Spleen (tissue), 11 donors: ENCODE measurements around the gene ENO3. TPM values are rescaled to one million over a fixed set of nuclear protein-coding genes. Genes with fewer than 3 reads are reported as not detected.
A peak's percentile ranks its signal among the peaks of the same experiment; 100 is the strongest.

Source experiments
- DNase-seq: peaks from one replicate; pipeline ENCODE4 v3.0.0-alpha.2; 2020
- H3K27ac ChIP-seq, 8 donors: fragments of 200-600 bp; sonication (generic) in 7 of 8; 1 replicate in 4 of 8; 2 replicates in 4 of 8; pipeline versions ENCODE4 v1.5.0 to v1.8.0; 2016 to 2021; ENCODE audit warnings: inconsistent platforms in 4 of 8, mild to moderate bottlenecking in 4 of 8, moderate library complexity in 1 of 8
- H3K27me3 ChIP-seq, 7 donors: fragments of 200-600 bp; sonication (generic) in 6 of 7; replicated peaks in 1 of 7; 1 replicate in 4 of 7; 2 replicates in 3 of 7; pipeline versions ENCODE4 v1.5.0 to v1.8.0; 2016 to 2021; ENCODE audit warnings: inconsistent platforms in 3 of 7, mild to moderate bottlenecking in 1 of 7
- H3K36me3 ChIP-seq, 6 donors: fragments of 200-600 bp; sonication (generic) in 5 of 6; 1 replicate in 4 of 6; 2 replicates in 2 of 6; pipeline versions ENCODE4 v1.5.0 to v1.8.0; 2016 to 2021; ENCODE audit warnings: inconsistent platforms in 2 of 6
- H3K4me1 ChIP-seq, 6 donors: fragments of 200-600 bp; sonication (generic) in 5 of 6; 1 replicate in 3 of 6; 2 replicates in 3 of 6; pipeline versions ENCODE4 v1.5.0 to v1.8.0; 2016 to 2021; ENCODE audit warnings: inconsistent platforms in 3 of 6
- H3K4me3 ChIP-seq, 8 donors: fragments of 200-600 bp; sonication (generic) in 7 of 8; 1 replicate in 4 of 8; 2 replicates in 4 of 8; pipeline versions ENCODE4 v1.5.0 to v1.8.0; 2016 to 2021; ENCODE audit warnings: inconsistent platforms in 4 of 8, mild to moderate bottlenecking in 4 of 8, moderate library complexity in 2 of 8
- H3K9me3 ChIP-seq, 8 donors: fragments of 200-600 bp; sonication (generic) in 7 of 8; 1 replicate in 4 of 8; 2 replicates in 4 of 8; pipeline versions ENCODE4 v1.5.0 to v1.8.0; 2016 to 2021; ENCODE audit warnings: inconsistent platforms in 4 of 8
- CTCF ChIP-seq, 11 experiments: fragments of 200-600 bp in 7 of 11; fragments of 450-650 bp in 4 of 11; sonication (generic) in 4 of 11; IDR thresholded peaks in 8 of 11; conservative IDR thresholded peaks in 3 of 11; 1 replicate in 7 of 11; 2 replicates in 4 of 11; pipeline versions ENCODE4 v1.4.0 to v1.8.0; 2016 to 2021; ENCODE audit warnings: antibody characterized with exemption in 11 of 11, inconsistent platforms in 4 of 11, mild to moderate bottlenecking in 1 of 11
- POLR2A ChIP-seq, 3 donors: fragments of 450-650 bp; IDR thresholded peaks; one replicate each; pipeline ENCODE4 v1.5.1; 2017; ENCODE audit warnings: antibody characterized with exemption in 3 of 3, mild to moderate bottlenecking in 1 of 3
- POLR2AphosphoS5 ChIP-seq, 3 donors: sonication (generic); formaldehyde crosslinking; IDR thresholded peaks; one replicate each; pipeline ENCODE4 v1.5.1; 2017; ENCODE audit warnings: antibody characterized with exemption in 3 of 3
- WGBS, 5 donors: extraction: QIAGEN DNeasy Blood & Tissue Kit in 3 of 5; methylation state at CpG; one replicate each; pipeline versions ENCODE4 v1.1.5 to v1.1.7; 2013 to 2018; 5-methylcytosine and 5-hydroxymethylcytosine counted together
- intact Hi-C: fragments of 100-400 bp; cut with DNase I; formaldehyde crosslinking; loops from one replicate; pipeline ENCODE4 v1.15.0; 2023; ENCODE audit warnings: low total_unique reads
- polyA plus RNA-seq, 3 donors: library from polyadenylated mRNA; stranded (reverse); fragments of 200-250 nt; gene quantifications; one replicate each; pipeline ENCODE4 v1.2.1, GENCODE V29; 2013
- total RNA-seq, 7 donors: library from RNA; depleted of rRNA in 3 of 7; stranded (reverse); fragments of >200 nt in 3 of 7; fragmentation: NEBNext Ultra II Directional in 4 of 7; extraction: Animal tissue kit (Norgen Biotek cat#: 25700) in 4 of 7; gene quantifications; one replicate each; pipeline versions ENCODE4 v1.1.0 to v1.2.1, GENCODE V29; 2016 to 2021
- donor health status: healthy with polysubstance abuse.
- donor health status: DM: no; HTN: no; CAD: no; lungs with moderate emphysema.
- donor health status: DM: no; HTN: no; CAD: no.
- donor health status: Bipolar disorder and iron deficiency.
- donor health status: healthy.
- donor health status: DM: no; HTN: no; CAD: no.
- donor health status: DM: yes; HTN: yes; CAD: no.

Gene ENO3
- total and polyA plus RNA-seq, 10 donors = 3.1 to 23.4 (median 10.2) TPM

GRCh38 chr17:4986403-4986802 is 35.5 kb downstream of the ENO3 start:
- intact Hi-C loops = loop anchor here (5.0 to 10.0 kb wide), 2 partner anchors 78 to 79 kb away; no protein-coding TSS in a partner anchor
- H3K27me3 ChIP-seq = no peaks in the 10 kb centered on the region
- H3K36me3 ChIP-seq = peaks cover 0 to 46% (median 28%) of the 10 kb centered on the region in 6 donors
- TF ChIP-seq POLR2A (IDR thresholded peaks at IDR 0.05) = peak in 1 of 3 donors; percentile 11
- TF ChIP-seq POLR2AphosphoS5 (IDR thresholded peaks at IDR 0.05) = peak in 2 of 3 donors; percentile 21 to 63
- no peak for TF ChIP-seq CTCF (IDR thresholded peaks at IDR 0.05 in 8 of 11, conservative IDR thresholded peaks at IDR 0.05 in 3 of 11)
- no peaks in the 10 kb centered on the region for H3K9me3 ChIP-seq
- peak overlapping the region; percentile 70 to 98 (median 84) for H3K4me3 ChIP-seq
- peak; percentile 78 for DNase-seq
- peak overlapping the region; percentile 94 to 99 (median 96) for H3K27ac ChIP-seq
- WGBS, 5 donors = 30 to 67% (median 40%) methylated on average over 5 of the region's 5 CpGs
- H3K4me1 ChIP-seq = peaks cover 14 to 66% (median 38%) of the 10 kb centered on the region in 6 donors

- H3K4me3 ChIP-seq = peak within 1 kb of the TSS; percentile 70 to 98 (median 84)
- H3K9me3 ChIP-seq = no peaks in the 10 kb centered on the region
- peak; percentile 97 for DNase-seq
- peak within 1 kb of the TSS; percentile 94 to 99 (median 96) for H3K27ac ChIP-seq
- TF ChIP-seq POLR2A (IDR thresholded peaks at IDR 0.05) (peak in 2 of 3 donors; percentile 23 to 31), CTCF (IDR thresholded peaks at IDR 0.05 in 8 of 11, conservative IDR thresholded peaks at IDR 0.05 in 3 of 11) (peak; percentile 60 to 87 (median 78)), POLR2AphosphoS5 (IDR thresholded peaks at IDR 0.05) (peak; percentile 89 to 93 (median 91))
- intact Hi-C loops = loop anchor here (5.0 to 10.0 kb wide), 2 partner anchors 78 to 80 kb away; no protein-coding TSS in a partner anchor
- peaks cover 14 to 59% (median 34%) of the 10 kb centered on the region in 6 donors for H3K4me1 ChIP-seq
- WGBS, 5 donors = 1 to 6% (median 1%) methylated on average over 24 to 78 of the region's 78 CpGs
- H3K36me3 ChIP-seq = peaks cover 0 to 38% (median 21%) of the 10 kb centered on the region in 6 donors
- H3K27me3 ChIP-seq = no peaks in the 10 kb centered on the region
Measured at GRCh38 chr17:4986951-4987766, 36.2 kb downstream of the ENO3 start, which contains the start of gene CAMTA2. Gene CAMTA2, minus strand, starts transcription at chr17:4987675. Its CDS starts 1,453 bp downstream, at chr17:4986222.

GRCh38 chr17:4987767-4988567 is 37.0 kb downstream of the ENO3 start:
- peak overlapping the region; percentile 94 to 99 (median 96) for H3K27ac ChIP-seq
- peak overlapping the region; percentile 70 to 98 (median 84) for H3K4me3 ChIP-seq
- 1 to 2% (median 2%) methylated on average over 26 to 30 of the region's 30 CpGs for WGBS, 5 donors
- TF ChIP-seq CTCF (IDR thresholded peaks at IDR 0.05 in 8 of 11, conservative IDR thresholded peaks at IDR 0.05 in 3 of 11) (no peak), POLR2A (IDR thresholded peaks at IDR 0.05) (no peak)
- no peaks in the 10 kb centered on the region for H3K27me3 ChIP-seq
- intact Hi-C loops = loop anchor here (5.0 to 10.0 kb wide), 2 partner anchors 77 to 81 kb away; no protein-coding TSS in a partner anchor
- no peaks in the 10 kb centered on the region for H3K9me3 ChIP-seq
- no peak for DNase-seq
- peaks cover 14 to 51% (median 32%) of the 10 kb centered on the region in 6 donors for H3K4me1 ChIP-seq
- peaks cover 0 to 30% (median 13%) of the 10 kb centered on the region in 6 donors for H3K36me3 ChIP-seq
